GM20000 (cell line): ENCODE data around the gene KANSL3.

Source experiments
- DNase-seq: peaks from one replicate; pipeline ENCODE4 v3.0.0; 2012; ENCODE audit warnings: low spot score
- TF ChIP-seq, protein P1 (sequence below): IDR thresholded peaks from 2 replicates; pipeline ENCODE4 v1.5.1; 2012; ENCODE audit warnings: mild to moderate bottlenecking, control low read depth; ENCODE audit errors: extremely low read depth, missing control alignments

Gene KANSL3

DNA sequence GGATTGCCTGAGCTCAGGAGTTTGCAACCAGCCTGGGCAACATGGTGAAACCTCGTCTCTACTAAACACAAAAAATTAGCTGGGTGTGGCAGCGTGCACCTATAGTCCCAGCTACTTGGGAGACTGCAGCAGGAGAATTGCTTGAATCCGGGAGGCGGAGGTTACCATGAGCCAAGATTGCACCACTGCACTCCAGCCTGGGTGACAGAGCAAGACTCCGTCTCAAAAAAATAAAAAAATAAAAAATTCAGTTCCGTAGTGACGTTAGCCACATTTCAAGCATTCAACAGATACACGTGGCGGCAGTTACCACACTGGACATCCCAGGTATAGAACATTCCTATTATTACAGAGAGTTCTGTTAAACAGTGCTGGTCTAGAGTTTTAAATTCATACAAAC, 4.5 kb downstream of the KANSL3 start:
- no peak for DNase-seq
- TF ChIP-seq, protein P1, sequence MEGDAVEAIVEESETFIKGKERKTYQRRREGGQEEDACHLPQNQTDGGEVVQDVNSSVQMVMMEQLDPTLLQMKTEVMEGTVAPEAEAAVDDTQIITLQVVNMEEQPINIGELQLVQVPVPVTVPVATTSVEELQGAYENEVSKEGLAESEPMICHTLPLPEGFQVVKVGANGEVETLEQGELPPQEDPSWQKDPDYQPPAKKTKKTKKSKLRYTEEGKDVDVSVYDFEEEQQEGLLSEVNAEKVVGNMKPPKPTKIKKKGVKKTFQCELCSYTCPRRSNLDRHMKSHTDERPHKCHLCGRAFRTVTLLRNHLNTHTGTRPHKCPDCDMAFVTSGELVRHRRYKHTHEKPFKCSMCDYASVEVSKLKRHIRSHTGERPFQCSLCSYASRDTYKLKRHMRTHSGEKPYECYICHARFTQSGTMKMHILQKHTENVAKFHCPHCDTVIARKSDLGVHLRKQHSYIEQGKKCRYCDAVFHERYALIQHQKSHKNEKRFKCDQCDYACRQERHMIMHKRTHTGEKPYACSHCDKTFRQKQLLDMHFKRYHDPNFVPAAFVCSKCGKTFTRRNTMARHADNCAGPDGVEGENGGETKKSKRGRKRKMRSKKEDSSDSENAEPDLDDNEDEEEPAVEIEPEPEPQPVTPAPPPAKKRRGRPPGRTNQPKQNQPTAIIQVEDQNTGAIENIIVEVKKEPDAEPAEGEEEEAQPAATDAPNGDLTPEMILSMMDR = no peak

DNA sequence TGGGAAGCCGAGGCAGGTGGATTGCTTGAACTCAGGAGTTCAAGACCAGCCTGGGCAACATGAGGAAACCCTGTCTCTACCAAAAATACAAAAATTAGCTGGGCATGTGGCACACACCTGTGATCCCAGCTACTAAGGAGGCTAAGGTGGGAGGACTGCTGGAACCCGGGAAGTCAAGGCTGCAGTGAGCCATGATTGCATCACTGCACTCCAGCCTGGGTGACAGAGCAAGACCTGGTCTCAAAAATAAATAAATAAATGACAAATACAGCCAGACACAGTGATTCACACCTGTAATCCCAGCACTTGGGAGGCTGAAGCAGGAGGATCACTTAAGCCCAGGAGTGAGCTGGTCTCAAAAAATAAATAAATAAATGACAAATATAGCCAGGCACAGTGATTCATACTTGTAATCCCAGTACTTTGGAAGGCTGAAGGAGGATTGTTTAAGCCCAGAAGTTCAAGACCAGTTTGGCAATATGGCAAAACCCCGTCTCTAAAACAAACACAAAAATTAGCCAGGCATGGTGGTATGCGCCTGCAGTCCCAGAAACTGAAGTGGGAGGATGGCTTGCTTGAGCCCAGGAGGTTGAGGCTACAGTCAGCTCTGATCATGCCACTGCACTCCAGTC, 6.2 kb downstream of the KANSL3 start:
- TF ChIP-seq, protein P1 = no peak

DNA sequence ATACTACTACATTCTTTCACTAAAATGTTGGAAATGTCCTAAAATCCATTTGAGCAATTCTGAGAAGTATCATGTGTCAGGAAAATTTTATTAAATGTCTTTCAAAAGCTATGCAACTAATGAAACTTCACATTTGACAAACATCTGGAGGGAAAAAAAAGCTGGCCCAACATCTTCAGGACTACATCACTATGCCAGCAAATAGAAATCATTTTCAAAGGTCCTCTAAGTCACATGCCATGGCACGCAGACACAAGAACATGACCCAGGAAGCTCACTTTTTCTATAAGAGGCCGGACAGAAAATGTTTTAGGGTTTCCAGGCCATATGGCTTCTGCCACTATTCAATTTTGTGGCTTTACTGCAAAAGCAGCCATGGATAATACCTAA, 11.6 kb downstream of the KANSL3 start:
- TF ChIP-seq, protein P1 = no peak
- DNase-seq = no peak

More for the DNA sequence above, 6.2 kb downstream of the KANSL3 start:
- DNase-seq = no peak

DNA sequence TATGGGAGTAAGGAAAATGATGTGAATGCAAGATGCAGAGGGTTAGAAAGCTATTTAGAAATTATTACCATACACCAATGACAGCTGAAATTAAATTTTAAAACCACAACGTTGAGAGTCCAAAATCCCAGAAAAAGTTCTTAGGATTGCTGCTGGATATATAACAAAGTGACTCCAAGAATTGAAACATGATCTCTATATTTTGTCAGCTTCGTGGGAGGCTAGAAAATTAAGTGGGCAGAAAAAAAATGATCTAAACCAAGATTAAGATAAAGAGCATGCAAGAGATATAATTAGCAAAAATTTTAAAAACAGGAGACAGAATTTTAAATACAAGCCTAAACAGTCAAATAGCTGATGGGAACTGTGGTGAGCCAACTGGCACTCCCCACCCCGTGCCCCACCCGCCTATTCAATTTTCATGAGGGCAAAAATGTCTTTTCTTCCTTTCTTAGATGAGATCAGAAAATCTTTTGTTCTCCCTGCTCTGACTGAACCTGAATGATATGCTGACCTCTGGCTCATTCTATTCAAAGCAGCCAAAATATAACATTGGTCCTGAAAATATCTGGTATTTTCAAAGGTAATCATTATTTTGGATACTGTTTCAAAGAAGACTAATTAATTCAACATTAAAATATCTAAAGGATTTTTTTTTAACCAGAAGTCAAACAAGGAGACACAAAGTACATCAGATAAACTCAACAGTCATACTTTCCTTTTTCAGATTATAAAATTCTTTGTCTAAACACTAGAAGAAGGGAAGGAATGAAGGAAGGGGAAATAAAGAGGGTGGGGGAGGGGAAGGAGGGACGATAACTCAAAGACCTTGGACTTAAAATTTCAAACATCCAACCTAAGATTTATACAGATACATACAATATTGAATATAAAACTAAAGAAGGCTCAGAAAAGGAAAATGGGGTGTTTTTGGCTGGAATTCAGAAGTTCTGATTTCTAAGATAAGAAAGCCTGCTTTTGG, 12.2 kb downstream of the KANSL3 start:
- no peak for DNase-seq
- TF ChIP-seq, protein P1 = no peak

DNA sequence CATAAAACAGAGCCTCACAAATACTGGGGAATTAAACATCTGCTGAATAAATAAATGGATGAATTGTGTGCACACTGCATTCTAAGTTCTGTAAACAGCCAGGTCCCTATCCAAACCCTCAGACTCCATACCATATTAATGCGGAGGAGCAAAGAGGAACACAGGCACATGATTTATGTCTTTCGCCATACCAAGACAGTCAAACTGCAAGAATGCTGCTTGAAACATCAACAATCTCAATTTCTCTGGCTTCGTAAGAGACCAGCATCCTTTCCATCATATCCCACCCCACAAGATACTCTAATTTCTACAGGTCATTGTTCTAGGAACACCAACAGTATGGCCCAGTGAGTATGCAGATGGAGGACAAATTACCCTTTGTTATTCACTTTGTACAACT, 15.0 kb downstream of the KANSL3 start:
- no peak for DNase-seq
- TF ChIP-seq, protein P1 = no peak

DNA sequence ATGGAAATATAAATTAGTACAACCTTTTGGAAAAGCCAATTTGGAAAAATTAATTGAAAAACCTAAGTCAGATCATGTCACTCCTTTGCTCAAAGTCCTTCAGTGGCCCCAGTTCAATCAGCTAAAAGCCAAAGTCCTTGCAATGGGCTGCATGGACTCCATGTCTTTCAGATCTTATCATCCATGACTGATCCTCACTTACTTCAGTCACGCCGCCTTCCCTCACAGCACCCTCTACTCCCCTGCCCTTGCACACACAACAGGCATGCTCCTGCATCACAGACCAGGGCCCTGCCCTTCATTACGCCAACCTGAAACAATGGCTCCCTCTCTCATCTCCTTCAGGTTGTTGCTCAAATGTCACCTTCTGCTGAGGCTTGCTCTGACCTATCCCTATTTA, 15.6 kb downstream of the KANSL3 start:
- no peak for DNase-seq
- TF ChIP-seq, protein P1 = no peak
